Astrocyte (in vitro differentiated cells and primary cell): ENCODE measurements around the gene NF2. TPM values are rescaled to one million over a fixed set of nuclear protein-coding genes. Genes with fewer than 3 reads are reported as not detected.

Source experiments
- DNase-seq: peaks from one replicate; pipeline ENCODE4 v3.0.0-alpha.2; 2010; ENCODE audit warnings: low read depth
- FAIRE-seq: peaks from 2 replicates; lab custom pipeline; 2011; peaks lifted over from hg19 to GRCh38; lab: Jason Lieb, UNC
- H2AFZ ChIP-seq: 2 replicates; pipeline ENCODE4 v1.6.0; 2012; ENCODE audit warnings: low read depth, low read length, inconsistent platforms
- H3K27ac ChIP-seq: 2 replicates; pipeline ENCODE4 v1.5.1; 2011; ENCODE audit warnings: low read depth, low read length, inconsistent platforms
- H3K27me3 ChIP-seq: 2 replicates; pipeline ENCODE4 v1.6.0; 2011; ENCODE audit warnings: low read length, inconsistent platforms; ENCODE audit not compliant: insufficient read depth
- H3K36me3 ChIP-seq: 2 replicates; pipeline ENCODE4 v1.5.1; 2011; ENCODE audit warnings: low read length, inconsistent platforms; ENCODE audit not compliant: insufficient read depth
- H3K4me1 ChIP-seq: 2 replicates; pipeline ENCODE4 v1.5.1; 2011; ENCODE audit warnings: low read length, inconsistent platforms; ENCODE audit not compliant: insufficient read depth
- H3K4me2 ChIP-seq: 2 replicates; pipeline ENCODE4 v1.6.0; 2012; ENCODE audit warnings: low read length, inconsistent platforms
- H3K4me3 ChIP-seq: 2 replicates; pipeline ENCODE4 v1.5.1; 2011; ENCODE audit warnings: low read depth, mild to moderate bottlenecking, low read length, inconsistent platforms; ENCODE audit not compliant: insufficient read depth
- H3K79me2 ChIP-seq: 2 replicates; pipeline ENCODE4 v1.6.0; 2012; ENCODE audit warnings: mild to moderate bottlenecking, low read length, inconsistent platforms; ENCODE audit not compliant: insufficient read depth
- H3K9ac ChIP-seq: 2 replicates; pipeline ENCODE4 v1.6.0; 2012; ENCODE audit warnings: mild to moderate bottlenecking, low read length, inconsistent platforms
- H3K9me3 ChIP-seq: 2 replicates; pipeline ENCODE4 v1.5.1; 2012; ENCODE audit warnings: low read depth, mild to moderate bottlenecking, low read length, inconsistent platforms; ENCODE audit not compliant: insufficient read depth
- H4K20me1 ChIP-seq: 2 replicates; pipeline ENCODE4 v1.6.0; 2012; ENCODE audit warnings: low read length, inconsistent platforms; ENCODE audit not compliant: insufficient read depth
- H3K27ac Mint-ChIP-seq: one replicate; pipeline ENCODE4 v1.8.0; 2021; ENCODE audit warnings: mild to moderate bottlenecking, mixed read lengths; ENCODE audit not compliant: unreplicated experiment
- H3K27me3 Mint-ChIP-seq: one replicate; pipeline ENCODE4 v1.8.0; 2021; ENCODE audit warnings: low read depth, mixed read lengths; ENCODE audit not compliant: unreplicated experiment
- H3K36me3 Mint-ChIP-seq: one replicate; pipeline ENCODE4 v1.8.0; 2021; ENCODE audit warnings: low read depth, mixed read lengths; ENCODE audit not compliant: unreplicated experiment
- H3K4me1 Mint-ChIP-seq: one replicate; pipeline ENCODE4 v1.8.0; 2021; ENCODE audit warnings: low read depth, mixed read lengths; ENCODE audit not compliant: unreplicated experiment
- H3K4me3 Mint-ChIP-seq: one replicate; pipeline ENCODE4 v1.8.0; 2021; ENCODE audit warnings: mild to moderate bottlenecking, moderate library complexity, mixed read lengths; ENCODE audit not compliant: unreplicated experiment
- H3K9me3 Mint-ChIP-seq: one replicate; pipeline ENCODE4 v1.8.0; 2021; ENCODE audit warnings: mild to moderate bottlenecking, mixed read lengths; ENCODE audit not compliant: unreplicated experiment
- CTCF ChIP-seq: IDR thresholded peaks from 2 replicates; pipeline ENCODE4 v1.5.1; 2011; ENCODE audit warnings: low read depth, mild to moderate bottlenecking, inconsistent platforms, low read length, moderate library complexity; ENCODE audit not compliant: insufficient read depth
- EZH2 ChIP-seq: IDR thresholded peaks from 2 replicates; pipeline ENCODE4 v1.6.1; 2012; ENCODE audit warnings: mild to moderate bottlenecking, low read length, inconsistent platforms; ENCODE audit not compliant: insufficient read depth
- total RNA-seq: library from RNA; stranded (reverse); gene quantifications from 2 replicates; pipeline ENCODE4 v1.2.1, GENCODE V29; 2021

NF2 gene
- total RNA-seq, 1 donor from 2014 or later: 93.4 TPM

GRCh38 chr22:29630987-29631386 is 27.6 kb downstream of the NF2 start:
- no peaks in the 10 kb centered on the region for H3K27me3 ChIP-seq
- peaks cover 95% of the 10 kb centered on the region for H3K79me2 ChIP-seq
- H3K27me3 Mint-ChIP-seq: no peaks in the 10 kb centered on the region
- H3K4me3 Mint-ChIP-seq: no peak overlapping the region
- H3K9ac ChIP-seq: no peak overlapping the region
- FAIRE-seq (no peak), DNase-seq (no peak)
- H3K9me3 ChIP-seq: no peaks in the 10 kb centered on the region
- no peak overlapping the region for H3K4me3 ChIP-seq
- no peaks in the 10 kb centered on the region for H4K20me1 ChIP-seq
- peaks cover 34% of the 10 kb centered on the region for H3K4me1 Mint-ChIP-seq
- H3K4me2 ChIP-seq: no peak overlapping the region
- H2AFZ ChIP-seq: no peak overlapping the region
- H3K9me3 Mint-ChIP-seq: no peaks in the 10 kb centered on the region
- no peak for TF ChIP-seq EZH2
- no peak for TF ChIP-seq CTCF
- H3K4me1 ChIP-seq: peaks cover 65% of the 10 kb centered on the region
- H3K36me3 ChIP-seq: no peaks in the 10 kb centered on the region
- peaks cover 4% of the 10 kb centered on the region for H3K36me3 Mint-ChIP-seq
- no peak overlapping the region for H3K27ac Mint-ChIP-seq
- no peak overlapping the region for H3K27ac ChIP-seq

- no peaks in the 10 kb centered on the region for H3K9me3 ChIP-seq
- H3K4me3 Mint-ChIP-seq: no peak overlapping the region
- TF ChIP-seq EZH2: no peak
- no peak for TF ChIP-seq CTCF
- H3K27me3 ChIP-seq: no peaks in the 10 kb centered on the region
- H3K27ac Mint-ChIP-seq: no peak overlapping the region
- H3K4me1 ChIP-seq: peaks cover 64% of the 10 kb centered on the region
- FAIRE-seq (no peak), DNase-seq (no peak)
- H3K4me3 ChIP-seq: no peak overlapping the region
- peaks cover 95% of the 10 kb centered on the region for H3K79me2 ChIP-seq
- H3K27ac ChIP-seq: no peak overlapping the region
- no peaks in the 10 kb centered on the region for H3K36me3 ChIP-seq
- peaks cover 27% of the 10 kb centered on the region for H3K4me1 Mint-ChIP-seq
- H3K27me3 Mint-ChIP-seq: no peaks in the 10 kb centered on the region
- no peak overlapping the region for H3K9ac ChIP-seq
- no peak overlapping the region for H3K4me2 ChIP-seq
- H4K20me1 ChIP-seq: no peaks in the 10 kb centered on the region
- H3K36me3 Mint-ChIP-seq: peaks cover 4% of the 10 kb centered on the region
- H2AFZ ChIP-seq: no peak overlapping the region
- H3K9me3 Mint-ChIP-seq: no peaks in the 10 kb centered on the region
Measured at GRCh38 chr22:29631725-29632124, 28.3 kb downstream of the NF2 start.

- Mint-ChIP-seq H3K27ac (no peak overlapping the region), H3K36me3 (peaks cover 4% of the 10 kb centered on the region), H3K4me1 (peaks cover 20% of the 10 kb centered on the region), H3K4me3 (no peak overlapping the region), H3K9me3 (no peaks in the 10 kb centered on the region), H3K27me3 (no peaks in the 10 kb centered on the region)
- H3K9me3 ChIP-seq: no peaks in the 10 kb centered on the region
- H3K79me2 ChIP-seq: peaks cover 95% of the 10 kb centered on the region
- no peak overlapping the region for H3K9ac ChIP-seq
- H2AFZ ChIP-seq: no peak overlapping the region
- DNase-seq: no peak
- H3K4me2 ChIP-seq: no peak overlapping the region
- H3K4me1 ChIP-seq: peaks cover 60% of the 10 kb centered on the region
- no peaks in the 10 kb centered on the region for H3K27me3 ChIP-seq
- TF ChIP-seq CTCF (no peak), EZH2 (no peak)
- H3K4me3 ChIP-seq: no peak overlapping the region
- no peaks in the 10 kb centered on the region for H4K20me1 ChIP-seq
- no peak for FAIRE-seq
- peak overlapping the region; percentile 78 for H3K27ac ChIP-seq
- no peaks in the 10 kb centered on the region for H3K36me3 ChIP-seq
Measured at GRCh38 chr22:29632672-29633071, 29.2 kb downstream of the NF2 start.
